Endothelial cell of umbilical vein (primary cell): Measurements from ENCODE around the gene CCM2. TPM values are rescaled to one million over a fixed set of nuclear protein-coding genes. Genes with fewer than 3 reads are reported as not detected.

ENCODE experiments used
- BruUV-seq: library from RNA; stranded (reverse); fragments of 400-500 nt; replicated peaks from 2 replicates; lab custom pipeline; 2021; lab: Mats Ljungman, UMichigan
- CTCF ChIA-PET: fragments of 300-600, 350-600 bp; sonication (Branson Sonifier 250); formaldehyde crosslinking; loops from one replicate; lab custom pipeline; 2021; ENCODE audit warnings: antibody characterized with exemption, inconsistent platforms; lab: Charles Lee
- POLR2A ChIA-PET: fragments of 300-600, 350-600 bp; sonication (Branson Sonifier 250); formaldehyde crosslinking; loops from one replicate; lab custom pipeline; 2021; ENCODE audit warnings: antibody characterized with exemption, inconsistent platforms; lab: Charles Lee
- DNase-seq: peaks from one replicate; pipeline ENCODE4 v3.0.0-alpha.2; 2011; ENCODE audit warnings: low read depth, low spot score
- FAIRE-seq: peaks from 2 replicates; lab custom pipeline; 2011; peaks lifted over from hg19 to GRCh38; lab: Jason Lieb, UNC
- H2AFZ ChIP-seq: 2 replicates; pipeline ENCODE4 v1.6.0; 2012; ENCODE audit warnings: low read depth, low read length, control low read depth, inconsistent platforms
- H3K27ac ChIP-seq: 2 replicates; pipeline ENCODE4 v1.5.1; 2011; ENCODE audit warnings: low read depth, mild to moderate bottlenecking, control low read depth, low read length, moderate library complexity; ENCODE audit not compliant: insufficient read depth
- H3K27me3 ChIP-seq, 2 experiments: 2 replicates each; pipeline versions ENCODE4 v1.6.0 to v1.6.1; 2011; ENCODE audit warnings: low read length in 2 of 2, mixed read lengths in 1 of 2; ENCODE audit not compliant: control insufficient read depth in 2 of 2, insufficient read depth in 2 of 2
- H3K36me3 ChIP-seq, 2 experiments: 2 replicates in 1 of 2; 3 replicates in 1 of 2; pipeline ENCODE4 v1.5.1; 2011; ENCODE audit warnings: low read length in 2 of 2, mild to moderate bottlenecking in 1 of 2, moderate library complexity in 1 of 2; ENCODE audit not compliant: control insufficient read depth in 2 of 2, insufficient read depth in 2 of 2; ENCODE audit errors: extremely low read depth in 1 of 2
- H3K4me1 ChIP-seq: 3 replicates; pipeline ENCODE4 v1.5.1; 2011; ENCODE audit warnings: mild to moderate bottlenecking, low read length; ENCODE audit not compliant: control insufficient read depth, insufficient read depth; ENCODE audit errors: extremely low read depth
- H3K4me2 ChIP-seq: 2 replicates; pipeline ENCODE4 v1.6.1; 2011; ENCODE audit warnings: low read length, control low read depth, mixed read lengths; ENCODE audit not compliant: insufficient read depth
- H3K4me3 ChIP-seq, 3 experiments: fragments of 200-600 bp in 1 of 3; sonication (generic), shearing (Covaris generic) in 1 of 3; replicated peaks in 1 of 3; 2 replicates each; pipeline ENCODE4 v1.5.1; 2011 to 2016; ENCODE audit warnings: control low read depth in 3 of 3, low read length in 3 of 3, mild to moderate bottlenecking in 2 of 3, inconsistent platforms in 1 of 3, low read depth in 1 of 3, moderate library complexity in 1 of 3; ENCODE audit not compliant: insufficient read depth in 1 of 3
- H3K79me2 ChIP-seq: 2 replicates; pipeline ENCODE4 v1.6.0; 2012; ENCODE audit warnings: low read length, inconsistent platforms; ENCODE audit not compliant: control insufficient read depth, insufficient read depth
- H3K9ac ChIP-seq: replicated peaks from 2 replicates; pipeline ENCODE3; 2011; ENCODE audit warnings: low read length, control low read depth; ENCODE audit not compliant: insufficient read depth; ENCODE audit errors: extremely low read depth
- H3K9me1 ChIP-seq: replicated peaks from 3 replicates; pipeline ENCODE4 v1.6.0; 2011; ENCODE audit warnings: mild to moderate bottlenecking, low read length; ENCODE audit not compliant: control insufficient read depth, insufficient read depth; ENCODE audit errors: extremely low read depth
- H3K9me3 ChIP-seq: replicated peaks from 2 replicates; pipeline ENCODE4 v1.5.1; 2012; ENCODE audit warnings: low read length, inconsistent platforms; ENCODE audit not compliant: control insufficient read depth, insufficient read depth
- H4K20me1 ChIP-seq: replicated peaks from 2 replicates; pipeline ENCODE3; 2011; ENCODE audit warnings: mild to moderate bottlenecking, low read length; ENCODE audit not compliant: control insufficient read depth, insufficient read depth; ENCODE audit errors: extremely low read depth
- FOS ChIP-seq: IDR thresholded peaks from 2 replicates; pipeline ENCODE4 v1.6.1; 2011; ENCODE audit warnings: mild to moderate bottlenecking, low read length, moderate library complexity, borderline replicate concordance; ENCODE audit not compliant: insufficient read depth
- GATA2 ChIP-seq: IDR thresholded peaks from 2 replicates; pipeline ENCODE4 v1.7.0; 2011; ENCODE audit warnings: low read depth, mild to moderate bottlenecking, moderate library complexity, mixed read lengths, low read length; ENCODE audit not compliant: insufficient read length, insufficient read depth
- POLR2A ChIP-seq: IDR thresholded peaks from 2 replicates; pipeline ENCODE4 v1.6.1; 2012; ENCODE audit warnings: low read depth, mild to moderate bottlenecking, control low read depth, low read length
- POLR2AphosphoS5 ChIP-seq: IDR thresholded peaks from 2 replicates; pipeline ENCODE4 v1.6.1; 2012; ENCODE audit warnings: low read depth, mild to moderate bottlenecking, control low read depth, low read length, moderate library complexity; ENCODE audit not compliant: insufficient read depth
- dilution Hi-C: fragments of 300-500 bp; cut with MboI; formaldehyde crosslinking; loops from one replicate; pipeline ENCODE4 v1.15.0; 2019; ENCODE audit warnings: low sequenced_read_pairs; ENCODE audit not compliant: extremely low pct_ligation_motif_present
- intact Hi-C: fragments of 100-400 bp; cut with micrococcal nuclease; formaldehyde crosslinking; loops from one replicate; pipeline ENCODE4 v1.10.0; 2022
- polyA plus RNA-seq, 4 experiments: library from polyadenylated mRNA; depleted of rRNA in 3 of 4; stranded (reverse) in 3 of 4; unstranded in 1 of 4; fragments of >200 nt; gene quantifications; 2 replicates each; pipeline versions ENCODE4 v1.2.1 to v1.2.3, GENCODE V29; 2011 to 2012; ENCODE audit warnings: missing spikeins in 1 of 4
- total RNA-seq: library from RNA; stranded (reverse); gene quantifications from 2 replicates; pipeline ENCODE4 v1.2.3, GENCODE V29; 2021
- TF ChIP-seq, protein P1 (sequence below): IDR thresholded peaks from 2 replicates; pipeline ENCODE4 v1.6.1; 2011; ENCODE audit not compliant: insufficient read depth, insufficient read length

The CCM2 gene
- total and polyA plus RNA-seq, 2 donors (not counting 3 experiments of a cell fraction or from before 2014, with no cell fraction given), result 66.1 to 70.4 TPM

DNA sequence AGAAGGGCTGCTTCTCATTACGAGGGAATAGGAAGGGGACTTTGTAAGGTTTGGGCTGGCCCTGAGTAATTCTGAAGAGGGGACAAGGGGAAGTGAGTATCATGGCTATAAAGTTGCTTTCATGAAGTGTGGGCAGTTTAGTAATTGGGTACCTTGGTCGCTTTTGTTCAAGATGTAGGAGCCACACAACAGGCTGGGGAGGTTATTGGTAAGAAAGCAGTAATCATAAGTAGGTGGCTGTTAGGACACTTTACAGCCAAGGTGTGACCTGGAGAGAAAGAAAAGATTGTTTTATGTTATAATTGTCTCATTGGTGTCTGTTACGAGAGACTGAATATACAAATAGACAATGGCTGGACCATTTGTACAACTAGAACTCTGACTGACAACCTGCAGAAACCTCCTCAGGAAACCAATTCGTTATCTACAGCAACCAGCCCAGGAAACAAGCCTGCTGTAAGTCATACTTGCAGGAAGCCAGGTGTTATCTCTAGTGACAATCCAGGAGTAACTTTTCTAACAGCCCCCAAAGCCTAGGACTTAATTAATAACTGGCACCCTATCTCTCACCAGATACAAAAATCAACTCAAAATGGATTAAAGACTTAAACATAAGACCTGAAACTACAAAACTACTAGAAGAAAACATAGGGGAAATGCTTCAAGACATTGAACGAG, 5.0 kb upstream of the CCM2 start:
- ChIA-PET POLR2A (no interaction called here), CTCF (no interaction called here)
- no peaks in the 10 kb centered on the region for H3K36me3 ChIP-seq
- H3K4me1 ChIP-seq, result peaks cover 29% of the 10 kb centered on the region
- H3K4me3 ChIP-seq, result peak overlapping the region in 1 of 3 experiments; percentile 8
- H3K27me3 ChIP-seq, result no peaks in the 10 kb centered on the region
- peak; percentile 48 for TF ChIP-seq POLR2AphosphoS5
- no peak for TF ChIP-seq POLR2A
- TF ChIP-seq GATA2, result peak; percentile 82
- peak overlapping the region; percentile 39 for H2AFZ ChIP-seq
- peak overlapping the region; percentile 69 for H3K27ac ChIP-seq
- dilution Hi-C loops (no loop called here), intact Hi-C loops (no loop called here)
- DNase-seq (peak; percentile 63), FAIRE-seq (peak; percentile 57)
- no TSS peak for BruUV-seq
- H3K79me2 ChIP-seq, result no peaks in the 10 kb centered on the region
- H3K9ac ChIP-seq, result peak overlapping the region; percentile 29
- H3K9me1 ChIP-seq, result no peaks in the 10 kb centered on the region
- no peaks in the 10 kb centered on the region for H4K20me1 ChIP-seq
- peak overlapping the region; percentile 56 for H3K4me2 ChIP-seq
- H3K9me3 ChIP-seq, result no peaks in the 10 kb centered on the region

DNA sequence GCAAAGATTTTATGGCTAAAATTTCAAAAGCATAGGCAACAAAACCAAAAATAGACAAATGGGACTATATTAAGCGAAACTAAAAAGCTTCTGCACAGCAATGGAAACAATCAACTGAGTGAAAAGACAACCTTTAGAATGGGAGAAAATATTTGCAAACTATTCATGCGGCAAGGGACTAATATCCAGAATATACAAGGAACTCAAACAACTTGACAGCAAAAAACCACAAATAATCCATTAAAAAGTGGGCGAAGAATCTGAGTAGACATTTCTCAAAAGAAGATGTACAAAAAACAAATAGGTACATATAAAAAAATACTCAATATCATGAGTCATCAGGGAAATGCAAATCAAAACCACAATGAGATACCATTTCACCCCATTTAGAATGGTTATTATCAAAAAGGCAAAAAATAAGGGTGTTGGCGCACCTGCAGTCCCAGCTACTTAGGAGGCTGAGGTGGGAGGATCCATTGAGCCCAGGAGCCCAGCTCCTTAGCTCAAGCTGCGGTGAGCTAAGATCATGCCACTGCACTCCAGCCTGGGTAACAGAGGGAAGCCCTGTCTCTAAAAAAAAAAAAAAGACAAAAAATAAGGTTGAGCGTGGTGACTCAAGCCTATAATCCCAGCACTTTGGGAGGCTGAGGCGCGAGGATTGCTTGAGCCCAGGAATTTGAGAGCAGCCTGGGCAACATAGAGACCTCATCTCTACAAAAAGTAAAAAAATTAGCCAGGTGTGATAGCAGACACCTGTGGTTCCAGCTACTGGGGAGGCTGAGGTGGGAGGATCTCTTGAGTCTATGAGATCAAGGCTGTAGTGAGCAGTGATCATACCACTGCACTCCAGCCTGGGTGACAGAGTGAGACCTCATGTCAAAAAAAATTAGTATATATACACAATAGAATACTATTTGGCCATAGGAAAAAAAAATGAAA, 4.2 kb upstream of the CCM2 start:
- ChIA-PET POLR2A (interaction anchor here (0.6 to 1.8 kb wide), 2 partner anchors 11 to 138 kb away, joined by 4 to 7 read pairs; no protein-coding TSS in a partner anchor), CTCF (interaction anchor here (1.1 to 9.8 kb wide), 2 partner anchors 22 to 140 kb away, joined by 3 to 127 read pairs; no protein-coding TSS in a partner anchor)
- DNase-seq, result no peak
- peaks cover 5% of the 10 kb centered on the region for H3K79me2 ChIP-seq
- H2AFZ ChIP-seq, result no peak overlapping the region
- TF ChIP-seq FOS, result peak; percentile 22
- TF ChIP-seq, protein P1, sequence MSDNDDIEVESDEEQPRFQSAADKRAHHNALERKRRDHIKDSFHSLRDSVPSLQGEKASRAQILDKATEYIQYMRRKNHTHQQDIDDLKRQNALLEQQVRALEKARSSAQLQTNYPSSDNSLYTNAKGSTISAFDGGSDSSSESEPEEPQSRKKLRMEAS, result no peak
- H3K9me1 ChIP-seq, result no peaks in the 10 kb centered on the region
- FAIRE-seq, result no peak
- H3K27me3 ChIP-seq, result no peaks in the 10 kb centered on the region
- peak overlapping the region; percentile 56 for H3K4me2 ChIP-seq
- no peak overlapping the region for H3K4me3 ChIP-seq
- H4K20me1 ChIP-seq, result no peaks in the 10 kb centered on the region
- H3K36me3 ChIP-seq, result no peaks in the 10 kb centered on the region
- intact Hi-C loops, result no loop called here
- H3K4me1 ChIP-seq, result peaks cover 23% of the 10 kb centered on the region
- H3K9me3 ChIP-seq, result no peaks in the 10 kb centered on the region
- H3K9ac ChIP-seq, result no peak overlapping the region
- dilution Hi-C loops, result no loop called here
- BruUV-seq, result no TSS peak
- no peak overlapping the region for H3K27ac ChIP-seq
